OCI-LY1 (cell line): Measurements from ENCODE around the gene SMYD3.

Source experiments
- H2AFZ ChIP-seq: fragments of 200-600 bp; sonication (generic), shearing (Covaris generic); 2 replicates; pipeline ENCODE4 v1.6.0; 2014; ENCODE audit warnings: antibody characterized with exemption, mild to moderate bottlenecking, low read length
- H3F3A ChIP-seq: fragments of 200-600 bp; sonication (generic), shearing (Covaris generic); 2 replicates; pipeline ENCODE4 v1.6.0; 2014; ENCODE audit warnings: mild to moderate bottlenecking, antibody characterized with exemption, low read length, moderate library complexity; ENCODE audit not compliant: insufficient read depth
- H3K27ac ChIP-seq: fragments of 200-600 bp; sonication (generic); 2 replicates; pipeline ENCODE4 v1.5.1; 2014; ENCODE audit warnings: low read length, mixed run types, mild to moderate bottlenecking, low read depth; ENCODE audit not compliant: poor library complexity, severe bottlenecking
- H3K27me3 ChIP-seq: fragments of 200-600 bp; sonication (generic); 2 replicates; pipeline ENCODE4 v1.6.0; 2014; ENCODE audit warnings: antibody characterized with exemption, mild to moderate bottlenecking, low read length, moderate library complexity; ENCODE audit not compliant: insufficient read depth
- H3K36me3 ChIP-seq: fragments of 200-600 bp; sonication (generic); 2 replicates; pipeline ENCODE4 v1.6.1; 2014; ENCODE audit warnings: mild to moderate bottlenecking, antibody characterized with exemption, low read length, moderate library complexity, mixed read lengths; ENCODE audit not compliant: insufficient read depth
- H3K4me1 ChIP-seq: fragments of 200-600 bp; sonication (generic); 2 replicates; pipeline ENCODE4 v1.5.1; 2014; ENCODE audit warnings: mild to moderate bottlenecking, low read length, moderate library complexity; ENCODE audit not compliant: insufficient read depth, severe bottlenecking
- H3K4me2 ChIP-seq: fragments of 200-600 bp; sonication (generic), shearing (Covaris generic); 2 replicates; pipeline ENCODE4 v1.6.1; 2014; ENCODE audit warnings: low read length
- H3K4me3 ChIP-seq: fragments of 200-600 bp; sonication (generic); 2 replicates; pipeline ENCODE4 v1.5.1; 2014; ENCODE audit warnings: low read length, low read depth, mild to moderate bottlenecking, mixed read lengths; ENCODE audit not compliant: poor library complexity, severe bottlenecking
- H3K79me2 ChIP-seq: fragments of 200-600 bp; shearing (Covaris generic); 2 replicates; pipeline ENCODE4 v1.6.1; 2016; ENCODE audit warnings: mixed run types, low read length, mixed read lengths; ENCODE audit not compliant: insufficient read depth
- H3K9ac ChIP-seq: fragments of 200-600 bp; sonication (generic), shearing (Covaris generic); 2 replicates; pipeline ENCODE4 v1.6.1; 2014; ENCODE audit warnings: mild to moderate bottlenecking, low read length, mixed read lengths
- H3K9me2 ChIP-seq: fragments of 200-600 bp; sonication (generic), shearing (Covaris generic); 2 replicates; pipeline ENCODE4 v1.6.1; 2014; ENCODE audit warnings: low read depth, mild to moderate bottlenecking, low read length, mixed read lengths
- H3K9me3 ChIP-seq: fragments of 200-600 bp; shearing (Covaris generic); 2 replicates; pipeline ENCODE4 v1.6.1; 2014; ENCODE audit warnings: low read length, mixed read lengths
- H4K20me1 ChIP-seq: fragments of 200-600 bp; sonication (generic), shearing (Covaris generic); 2 replicates; pipeline ENCODE4 v1.6.0; 2016; ENCODE audit warnings: mild to moderate bottlenecking, low read length; ENCODE audit not compliant: insufficient read depth
- CTCF ChIP-seq: fragments of 200-600 bp; sonication (generic), shearing (Covaris generic); IDR thresholded peaks from 2 replicates; pipeline ENCODE4 v1.5.1; 2017; ENCODE audit warnings: mild to moderate bottlenecking, antibody characterized with exemption, low read length, moderate library complexity, mixed read lengths
- EZH2 ChIP-seq: fragments of 200-600 bp; sonication (generic), shearing (Covaris generic); IDR thresholded peaks from 2 replicates; pipeline ENCODE4 v1.8.0; 2017; ENCODE audit warnings: borderline replicate concordance, mixed run types, mild to moderate bottlenecking, antibody characterized with exemption, low read length, moderate library complexity, mixed read lengths

The SMYD3 gene

GRCh38 chr1:245893025-245893424 is 614.1 kb downstream of the SMYD3 start:
- Histone ChIP-seq H2AFZ (no peak overlapping the region), H3K4me2 (no peak overlapping the region), H3K27ac (no peak overlapping the region), H3K9me2 (no peaks in the 10 kb centered on the region), H4K20me1 (no peaks in the 10 kb centered on the region), H3K27me3 (no peaks in the 10 kb centered on the region), H3K36me3 (no peaks in the 10 kb centered on the region), H3F3A (no peaks in the 10 kb centered on the region), H3K9ac (no peak overlapping the region), H3K9me3 (no peaks in the 10 kb centered on the region), H3K4me3 (no peak overlapping the region), H3K79me2 (no peaks in the 10 kb centered on the region), H3K4me1 (peaks cover 25% of the 10 kb centered on the region)
- TF ChIP-seq CTCF: no peak
- no peak for TF ChIP-seq EZH2

- peak; percentile 83 for TF ChIP-seq CTCF
- no peak for TF ChIP-seq EZH2
- Histone ChIP-seq H3K27me3 (no peaks in the 10 kb centered on the region), H2AFZ (no peak overlapping the region), H3K4me1 (no peaks in the 10 kb centered on the region), H3F3A (no peaks in the 10 kb centered on the region), H3K27ac (no peak overlapping the region), H3K4me2 (no peak overlapping the region), H3K9ac (no peak overlapping the region), H3K79me2 (no peaks in the 10 kb centered on the region), H4K20me1 (no peaks in the 10 kb centered on the region), H3K36me3 (no peaks in the 10 kb centered on the region), H3K4me3 (no peak overlapping the region), H3K9me3 (no peaks in the 10 kb centered on the region; the same call in 1 of the 2 replicates), H3K9me2 (no peaks in the 10 kb centered on the region)
Observed at GRCh38 chr1:245888809-245889208, 618.3 kb downstream of the SMYD3 start.

GRCh38 chr1:245887829-245888228 is 619.2 kb downstream of the SMYD3 start:
- TF ChIP-seq EZH2: no peak
- no peak overlapping the region for H3K9ac ChIP-seq
- no peak overlapping the region for H3K4me3 ChIP-seq
- H4K20me1 ChIP-seq: no peaks in the 10 kb centered on the region
- no peaks in the 10 kb centered on the region for H3K36me3 ChIP-seq
- no peaks in the 10 kb centered on the region for H3F3A ChIP-seq
- no peak overlapping the region for H2AFZ ChIP-seq
- H3K9me2 ChIP-seq: no peaks in the 10 kb centered on the region
- H3K27ac ChIP-seq: no peak overlapping the region
- no peaks in the 10 kb centered on the region for H3K27me3 ChIP-seq
- H3K79me2 ChIP-seq: no peaks in the 10 kb centered on the region
- H3K4me1 ChIP-seq: no peaks in the 10 kb centered on the region
- no peaks in the 10 kb centered on the region; the same call in 1 of the 2 replicates for H3K9me3 ChIP-seq
- no peak overlapping the region for H3K4me2 ChIP-seq

- no peaks in the 10 kb centered on the region for H3K79me2 ChIP-seq
- no peaks in the 10 kb centered on the region for H3K9me2 ChIP-seq
- no peaks in the 10 kb centered on the region for H3K27me3 ChIP-seq
- no peaks in the 10 kb centered on the region; the same call in 1 of the 2 replicates for H3K9me3 ChIP-seq
- H3K36me3 ChIP-seq: no peaks in the 10 kb centered on the region
- H2AFZ ChIP-seq: no peak overlapping the region
- no peak overlapping the region for H3K4me3 ChIP-seq
- no peak overlapping the region for H3K27ac ChIP-seq
- no peaks in the 10 kb centered on the region for H3K4me1 ChIP-seq
- TF ChIP-seq CTCF (no peak), EZH2 (no peak)
- no peak overlapping the region for H3K4me2 ChIP-seq
- no peaks in the 10 kb centered on the region for H3F3A ChIP-seq
- H3K9ac ChIP-seq: no peak overlapping the region
- H4K20me1 ChIP-seq: no peaks in the 10 kb centered on the region
Observed at GRCh38 chr1:245881767-245882391, 625.2 kb downstream of the SMYD3 start.
